Calu3 (cell line): ENCODE data around the gene CYP3A5. TPM values are rescaled to one million over a fixed set of nuclear protein-coding genes. Genes with fewer than 3 reads are reported as not detected.
"Not testable (repeated sequence)": the region's sequence is repeated elsewhere in the genome, so short reads cannot be mapped to it uniquely, and the experiment has no call there.

Experiments
- BruUV-seq: library from RNA; stranded (reverse); fragments of 400-500 nt; replicated peaks from 2 replicates; lab custom pipeline; 2021; lab: Mats Ljungman, UMichigan
- CTCF ChIA-PET: fragments of 300-600 bp; sonication (Branson Sonifier 250); formaldehyde crosslinking; loops from one replicate; lab custom pipeline; 2022; ENCODE audit warnings: antibody characterized with exemption; lab: Charles Lee
- DNase-seq: peaks from one replicate; pipeline ENCODE4 v3.0.0; 2022
- H3K27ac Mint-ChIP-seq: one replicate; pipeline ENCODE4 v1.8.0; 2022; ENCODE audit warnings: mixed read lengths; ENCODE audit not compliant: unreplicated experiment
- H3K27me3 Mint-ChIP-seq: one replicate; pipeline ENCODE4 v1.8.0; 2022; ENCODE audit warnings: mixed read lengths; ENCODE audit not compliant: unreplicated experiment
- H3K36me3 Mint-ChIP-seq: one replicate; pipeline ENCODE4 v1.8.0; 2022; ENCODE audit warnings: mild to moderate bottlenecking, moderate library complexity, mixed read lengths; ENCODE audit not compliant: insufficient read depth, unreplicated experiment
- H3K4me1 Mint-ChIP-seq: one replicate; pipeline ENCODE4 v1.8.0; 2022; ENCODE audit warnings: mild to moderate bottlenecking, low read depth, mixed read lengths; ENCODE audit not compliant: unreplicated experiment
- H3K4me3 Mint-ChIP-seq: one replicate; pipeline ENCODE4 v1.8.0; 2022; ENCODE audit warnings: mild to moderate bottlenecking, low read depth, moderate library complexity, mixed read lengths; ENCODE audit not compliant: unreplicated experiment
- H3K9me3 Mint-ChIP-seq: one replicate; pipeline ENCODE4 v1.8.0; 2022; ENCODE audit warnings: low read depth, mixed read lengths; ENCODE audit not compliant: unreplicated experiment
- intact Hi-C: fragments of 100-400 bp; cut with micrococcal nuclease; formaldehyde crosslinking; loops from one replicate; pipeline ENCODE4 v1.10.0; 2022; ENCODE audit not compliant: unreplicated experiment
- total RNA-seq: library from RNA; stranded (reverse); gene quantifications from 2 replicates; pipeline ENCODE4 v1.2.3, GENCODE V29; 2022
- TF ChIP-seq, protein P1 (sequence below): fragments of 200-600 bp; IDR thresholded peaks from one replicate; pipeline ENCODE4 v1.8.0; 2022; ENCODE audit warnings: antibody characterized with exemption; ENCODE audit not compliant: unreplicated experiment

The CYP3A5 gene
- total RNA-seq, 1 experiment from 2014 or later: 44.9 TPM

DNA sequence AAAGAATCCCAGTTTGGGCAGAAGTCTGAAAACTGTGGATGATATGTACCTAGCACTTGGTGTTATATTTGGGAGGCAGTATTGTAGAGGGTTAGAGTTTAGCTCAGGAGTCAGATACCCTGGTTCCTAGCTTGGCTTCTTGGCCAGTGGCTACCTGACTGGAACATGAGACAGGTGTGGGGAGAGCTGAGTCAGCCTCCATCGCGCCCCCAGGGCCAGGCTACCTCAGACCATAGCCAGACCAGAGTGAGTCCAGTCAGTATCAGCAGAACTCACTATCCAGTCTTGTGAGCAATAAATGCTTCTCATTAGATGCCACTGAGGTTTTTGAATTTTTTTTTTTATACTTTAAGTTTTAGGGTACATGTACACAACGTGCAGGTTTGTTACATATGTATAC, 26.0 kb downstream of the CYP3A5 start:
- H3K27me3 Mint-ChIP-seq: no peaks in the 10 kb centered on the region
- no peaks in the 10 kb centered on the region for H3K4me1 Mint-ChIP-seq
- no TSS peak for BruUV-seq
- H3K36me3 Mint-ChIP-seq: peaks cover 5% of the 10 kb centered on the region
- TF ChIP-seq, protein P1, sequence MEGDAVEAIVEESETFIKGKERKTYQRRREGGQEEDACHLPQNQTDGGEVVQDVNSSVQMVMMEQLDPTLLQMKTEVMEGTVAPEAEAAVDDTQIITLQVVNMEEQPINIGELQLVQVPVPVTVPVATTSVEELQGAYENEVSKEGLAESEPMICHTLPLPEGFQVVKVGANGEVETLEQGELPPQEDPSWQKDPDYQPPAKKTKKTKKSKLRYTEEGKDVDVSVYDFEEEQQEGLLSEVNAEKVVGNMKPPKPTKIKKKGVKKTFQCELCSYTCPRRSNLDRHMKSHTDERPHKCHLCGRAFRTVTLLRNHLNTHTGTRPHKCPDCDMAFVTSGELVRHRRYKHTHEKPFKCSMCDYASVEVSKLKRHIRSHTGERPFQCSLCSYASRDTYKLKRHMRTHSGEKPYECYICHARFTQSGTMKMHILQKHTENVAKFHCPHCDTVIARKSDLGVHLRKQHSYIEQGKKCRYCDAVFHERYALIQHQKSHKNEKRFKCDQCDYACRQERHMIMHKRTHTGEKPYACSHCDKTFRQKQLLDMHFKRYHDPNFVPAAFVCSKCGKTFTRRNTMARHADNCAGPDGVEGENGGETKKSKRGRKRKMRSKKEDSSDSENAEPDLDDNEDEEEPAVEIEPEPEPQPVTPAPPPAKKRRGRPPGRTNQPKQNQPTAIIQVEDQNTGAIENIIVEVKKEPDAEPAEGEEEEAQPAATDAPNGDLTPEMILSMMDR: no peak
- H3K27ac Mint-ChIP-seq: no peak overlapping the region
- CTCF ChIA-PET: no interaction called here
- peaks cover 8% of the 10 kb centered on the region for H3K9me3 Mint-ChIP-seq
- DNase-seq: no peak
- intact Hi-C loops: no loop called here
- H3K4me3 Mint-ChIP-seq: no peak overlapping the region

DNA sequence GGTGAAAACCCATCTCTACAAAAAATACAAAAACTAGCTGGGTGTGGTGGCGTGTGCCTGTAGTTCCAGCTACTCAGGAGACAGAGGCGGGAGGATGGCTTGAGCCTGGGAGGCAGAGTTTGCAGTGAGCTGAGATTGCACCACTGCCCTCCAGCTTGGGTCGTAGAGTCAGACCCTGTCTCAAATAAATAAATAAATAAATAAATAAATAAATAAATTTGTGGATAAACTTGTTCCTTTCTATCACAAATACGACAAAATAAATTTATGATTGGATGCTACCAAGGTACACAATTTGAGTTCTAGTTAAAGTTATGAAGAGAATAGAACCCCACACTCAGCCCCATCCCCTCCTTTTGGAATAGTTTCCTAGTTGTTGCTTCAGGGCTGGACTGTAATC, 26.5 kb downstream of the CYP3A5 start:
- H3K4me3 Mint-ChIP-seq, H3K27me3 Mint-ChIP-seq, CTCF ChIA-PET, DNase-seq, BruUV-seq, H3K9me3 Mint-ChIP-seq, H3K27ac Mint-ChIP-seq, H3K36me3 Mint-ChIP-seq, H3K4me1 Mint-ChIP-seq, intact Hi-C loops: not testable (repeated sequence)

DNA sequence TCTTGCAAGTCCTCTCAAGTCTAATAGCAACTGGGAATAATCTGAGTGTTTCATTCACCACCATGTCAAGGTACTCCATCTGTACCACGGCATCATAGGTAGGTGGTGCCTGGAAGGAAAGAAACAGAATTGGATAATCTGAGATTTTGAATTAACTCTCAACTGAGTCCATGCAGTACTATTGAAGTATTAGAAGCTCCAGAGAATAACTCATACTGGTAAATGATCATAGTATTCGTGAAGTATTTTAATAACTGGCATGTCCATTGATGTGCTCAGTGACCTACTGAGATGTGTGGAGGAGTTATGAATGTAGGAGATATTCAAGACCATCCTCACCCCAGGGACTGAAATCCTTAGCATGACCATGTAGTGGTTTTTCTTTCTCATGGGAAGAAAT, 27.1 kb downstream of the CYP3A5 start:
- intact Hi-C loops: no loop called here
- TF ChIP-seq, protein P1: no peak
- Mint-ChIP-seq H3K27ac (no peak overlapping the region), H3K27me3 (no peaks in the 10 kb centered on the region), H3K9me3 (peaks cover 3% of the 10 kb centered on the region), H3K36me3 (peaks cover 3% of the 10 kb centered on the region), H3K4me3 (no peak overlapping the region), H3K4me1 (no peaks in the 10 kb centered on the region)
- no peak for DNase-seq
- CTCF ChIA-PET: no interaction called here
- BruUV-seq: no TSS peak

DNA sequence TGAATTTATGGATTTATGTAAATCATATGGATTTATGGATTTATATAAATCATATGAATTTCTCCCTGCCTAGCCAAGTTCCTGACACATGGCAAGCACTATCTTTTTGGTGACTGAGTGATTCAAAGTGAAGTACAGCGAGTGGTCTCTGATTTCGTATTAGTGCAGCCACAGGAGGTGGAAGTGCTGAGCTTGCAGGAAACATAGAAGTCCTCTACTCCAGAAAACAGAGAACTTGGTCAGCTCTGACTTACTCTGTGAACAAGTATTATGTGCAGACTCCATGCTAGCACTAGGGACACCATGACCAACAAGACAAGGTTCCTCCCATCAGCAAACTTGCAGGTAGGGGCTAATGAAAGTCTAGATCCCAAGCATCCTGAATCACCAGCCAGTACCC, 28.5 kb downstream of the CYP3A5 start:
- H3K9me3 Mint-ChIP-seq: no peaks in the 10 kb centered on the region
- TF ChIP-seq, protein P1: no peak
- H3K36me3 Mint-ChIP-seq: peaks cover 3% of the 10 kb centered on the region
- H3K4me3 Mint-ChIP-seq: no peak overlapping the region
- CTCF ChIA-PET: no interaction called here
- BruUV-seq: no TSS peak
- no peak for DNase-seq
- H3K27me3 Mint-ChIP-seq: no peaks in the 10 kb centered on the region
- H3K27ac Mint-ChIP-seq: no peak overlapping the region
- intact Hi-C loops: no loop called here
- no peaks in the 10 kb centered on the region for H3K4me1 Mint-ChIP-seq

DNA sequence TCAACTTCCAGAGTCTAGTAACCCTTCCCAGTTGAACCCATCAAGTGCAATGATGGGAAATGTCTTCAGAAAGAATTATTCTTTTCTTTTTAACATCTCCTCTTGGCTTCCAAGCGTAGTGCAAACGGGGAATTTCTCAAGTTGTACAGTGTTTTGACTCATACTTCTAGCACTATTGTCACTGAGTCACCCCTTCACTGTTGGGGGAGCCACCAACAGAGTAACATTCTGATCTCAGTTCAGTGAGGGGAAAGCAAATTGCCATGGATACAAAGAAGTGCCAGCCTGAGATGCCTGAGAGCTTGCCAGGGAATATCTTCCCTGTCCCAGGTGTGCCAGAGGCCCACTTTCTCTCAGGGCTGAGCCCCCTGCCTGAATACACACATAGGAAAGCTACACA, 31.0 kb downstream of the CYP3A5 start:
- H3K27me3 Mint-ChIP-seq: no peaks in the 10 kb centered on the region
- TF ChIP-seq, protein P1: no peak
- no TSS peak for BruUV-seq

More for the DNA sequence above, 31.0 kb downstream of the CYP3A5 start:
- CTCF ChIA-PET: no interaction called here
- Mint-ChIP-seq H3K4me3 (no peak overlapping the region), H3K27ac (no peak overlapping the region), H3K36me3 (peaks cover 3% of the 10 kb centered on the region), H3K9me3 (no peaks in the 10 kb centered on the region), H3K4me1 (no peaks in the 10 kb centered on the region)
- no peak for DNase-seq
- intact Hi-C loops: no loop called here
